Progenitor cell of endocrine pancreas (in vitro differentiated cells): ENCODE measurements around the gene TANGO6. TPM values are rescaled to one million over a fixed set of nuclear protein-coding genes. Genes with fewer than 3 reads are reported as not detected.
"Not testable (repeated sequence)": the region's sequence is repeated elsewhere in the genome, so short reads cannot be mapped to it uniquely, and the experiment has no call there.

Experiments used
- DNase-seq: peaks from one replicate; pipeline ENCODE4 v3.0.0; 2021; ENCODE audit warnings: low spot score; ENCODE audit not compliant: unreplicated experiment
- H3K27ac Mint-ChIP-seq: 2 replicates; pipeline ENCODE4 v1.8.0; 2021; ENCODE audit warnings: mild to moderate bottlenecking, moderate library complexity, mixed read lengths
- H3K27me3 Mint-ChIP-seq: 2 replicates; pipeline ENCODE4 v1.8.0; 2021; ENCODE audit warnings: mixed read lengths
- H3K36me3 Mint-ChIP-seq: 2 replicates; pipeline ENCODE4 v1.8.0; 2022; ENCODE audit warnings: mixed read lengths; ENCODE audit not compliant: insufficient read depth
- H3K4me1 Mint-ChIP-seq: 2 replicates; pipeline ENCODE4 v1.8.0; 2021; ENCODE audit warnings: low read depth, mixed read lengths
- H3K4me3 Mint-ChIP-seq: 2 replicates; pipeline ENCODE4 v1.8.0; 2021; ENCODE audit warnings: low read depth, mild to moderate bottlenecking, moderate library complexity, mixed read lengths
- H3K9me3 Mint-ChIP-seq: 2 replicates; pipeline ENCODE4 v1.8.0; 2021; ENCODE audit warnings: low read depth, mixed read lengths
- total RNA-seq: library from RNA; stranded (reverse); gene quantifications from 2 replicates; pipeline ENCODE4 v1.2.1, GENCODE V29; 2021
- TF ChIP-seq, protein P1 (sequence below): fragments of 200-600 bp; sonication (generic); IDR thresholded peaks from one replicate; pipeline ENCODE4 v1.5.0; 2021; ENCODE audit warnings: antibody characterized with exemption, mild to moderate bottlenecking; ENCODE audit not compliant: unreplicated experiment

Gene TANGO6
- total RNA-seq, 1 donor from 2014 or later, result 14.8 TPM

DNA sequence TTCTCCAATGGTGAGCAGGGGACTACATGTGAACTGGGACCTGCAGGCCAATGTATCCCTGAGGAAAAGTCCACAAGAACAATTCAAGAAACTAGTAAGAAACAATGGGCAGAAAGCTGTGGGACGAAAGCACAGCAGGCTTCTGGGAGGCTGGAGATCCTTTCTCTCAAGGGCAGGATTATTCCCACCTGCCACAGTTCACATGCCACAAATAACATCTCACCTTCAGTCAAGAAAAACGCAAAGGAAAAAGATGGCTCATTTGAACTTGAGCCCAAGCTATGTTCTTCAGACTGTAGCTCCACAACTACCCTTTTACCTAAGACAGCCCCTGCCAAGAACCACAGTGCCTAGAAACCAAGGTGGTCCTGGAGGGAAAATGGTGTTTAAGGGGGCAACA is 275.1 kb downstream of the TANGO6 start:
- Mint-ChIP-seq H3K27ac (no peak overlapping the region), H3K4me3 (no peak overlapping the region), H3K9me3 (no peaks in the 10 kb centered on the region), H3K4me1 (no peaks in the 10 kb centered on the region), H3K27me3 (no peaks in the 10 kb centered on the region), H3K36me3 (peaks cover 3% of the 10 kb centered on the region)
- no peak for DNase-seq
- TF ChIP-seq, protein P1, sequence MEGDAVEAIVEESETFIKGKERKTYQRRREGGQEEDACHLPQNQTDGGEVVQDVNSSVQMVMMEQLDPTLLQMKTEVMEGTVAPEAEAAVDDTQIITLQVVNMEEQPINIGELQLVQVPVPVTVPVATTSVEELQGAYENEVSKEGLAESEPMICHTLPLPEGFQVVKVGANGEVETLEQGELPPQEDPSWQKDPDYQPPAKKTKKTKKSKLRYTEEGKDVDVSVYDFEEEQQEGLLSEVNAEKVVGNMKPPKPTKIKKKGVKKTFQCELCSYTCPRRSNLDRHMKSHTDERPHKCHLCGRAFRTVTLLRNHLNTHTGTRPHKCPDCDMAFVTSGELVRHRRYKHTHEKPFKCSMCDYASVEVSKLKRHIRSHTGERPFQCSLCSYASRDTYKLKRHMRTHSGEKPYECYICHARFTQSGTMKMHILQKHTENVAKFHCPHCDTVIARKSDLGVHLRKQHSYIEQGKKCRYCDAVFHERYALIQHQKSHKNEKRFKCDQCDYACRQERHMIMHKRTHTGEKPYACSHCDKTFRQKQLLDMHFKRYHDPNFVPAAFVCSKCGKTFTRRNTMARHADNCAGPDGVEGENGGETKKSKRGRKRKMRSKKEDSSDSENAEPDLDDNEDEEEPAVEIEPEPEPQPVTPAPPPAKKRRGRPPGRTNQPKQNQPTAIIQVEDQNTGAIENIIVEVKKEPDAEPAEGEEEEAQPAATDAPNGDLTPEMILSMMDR, result no peak

DNA sequence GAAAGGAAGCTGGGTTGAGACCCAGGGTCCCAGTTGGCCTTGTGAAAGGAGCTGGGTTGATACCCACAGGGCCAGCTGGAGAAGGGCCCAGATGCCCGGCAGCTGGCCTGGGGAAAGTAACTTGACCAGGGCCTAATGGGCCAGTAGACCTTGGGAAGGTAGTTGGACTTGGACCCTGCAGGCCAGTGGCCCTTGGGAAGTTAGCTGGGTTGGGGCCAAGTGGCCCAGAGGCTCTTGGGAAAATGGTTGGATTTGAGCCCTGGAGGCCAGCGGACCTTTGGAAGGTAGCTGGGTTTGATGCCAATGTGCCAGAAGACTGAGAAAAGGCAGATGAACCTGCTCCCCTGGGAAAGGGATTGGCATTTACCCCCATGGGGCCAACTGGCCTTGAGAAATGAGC is 275.7 kb downstream of the TANGO6 start:
- Mint-ChIP-seq H3K9me3 (no peaks in the 10 kb centered on the region), H3K36me3 (peaks cover 4% of the 10 kb centered on the region), H3K4me1 (no peaks in the 10 kb centered on the region), H3K4me3 (no peak overlapping the region), H3K27me3 (no peaks in the 10 kb centered on the region), H3K27ac (no peak overlapping the region)
- TF ChIP-seq, protein P1, result no peak
- DNase-seq, result no peak

DNA sequence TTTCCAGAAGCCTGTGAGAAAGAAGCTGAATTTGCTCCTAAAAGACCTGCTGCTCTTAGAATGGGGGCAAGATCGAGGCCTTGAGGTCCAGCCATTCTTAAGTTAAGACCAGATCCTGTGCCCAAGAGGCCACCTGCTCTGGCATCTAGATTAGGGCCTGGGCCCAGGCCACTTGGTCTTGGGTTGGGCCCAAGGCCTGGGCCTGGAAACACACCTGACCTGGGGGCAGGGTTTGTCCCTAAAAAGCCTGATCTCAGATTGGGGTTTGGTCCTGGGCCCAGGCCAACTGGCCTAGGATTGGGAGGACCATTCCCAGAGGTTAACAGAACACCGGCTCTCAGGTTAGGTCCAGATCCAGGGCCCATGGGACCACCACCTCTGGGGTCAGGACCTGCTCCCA is 276.2 kb downstream of the TANGO6 start:
- H3K27me3 Mint-ChIP-seq, result no peaks in the 10 kb centered on the region
- TF ChIP-seq, protein P1, result no peak
- H3K36me3 Mint-ChIP-seq, result peaks cover 5% of the 10 kb centered on the region
- no peak overlapping the region for H3K4me3 Mint-ChIP-seq
- no peaks in the 10 kb centered on the region for H3K9me3 Mint-ChIP-seq
- H3K4me1 Mint-ChIP-seq, result no peaks in the 10 kb centered on the region
- H3K27ac Mint-ChIP-seq, result no peak overlapping the region
- DNase-seq, result no peak

DNA sequence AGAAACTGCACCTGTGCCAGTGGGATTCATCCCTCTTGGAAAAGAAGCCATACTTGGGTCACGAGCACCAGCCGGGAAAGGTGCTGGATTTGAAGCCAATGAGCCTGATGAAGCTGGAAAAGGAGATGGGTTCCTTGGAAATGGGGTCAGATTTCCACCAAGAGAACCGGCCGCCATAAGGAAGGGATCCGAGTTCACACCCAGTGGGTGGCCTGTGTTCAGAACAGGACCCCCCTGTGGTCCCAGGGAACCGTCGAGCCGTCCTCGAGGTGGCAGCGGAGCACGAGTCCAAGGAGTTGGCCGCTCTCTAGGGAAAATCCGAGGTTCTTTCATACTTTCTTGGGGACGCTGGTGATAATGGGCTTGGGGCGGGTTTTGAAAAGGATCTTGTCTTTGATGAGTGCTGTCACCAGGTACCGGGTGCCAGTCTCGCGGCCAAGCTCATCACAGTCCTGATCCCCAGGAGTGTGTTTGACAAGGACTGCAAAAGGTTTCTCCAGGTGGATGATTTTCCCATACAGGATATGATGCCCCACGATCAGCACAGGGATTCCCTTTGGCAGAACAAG is 276.8 kb downstream of the TANGO6 start:
- Mint-ChIP-seq H3K4me1 (no peaks in the 10 kb centered on the region), H3K36me3 (peaks cover 5% of the 10 kb centered on the region), H3K9me3 (no peaks in the 10 kb centered on the region), H3K4me3 (no peak overlapping the region), H3K27ac (no peak overlapping the region), H3K27me3 (no peaks in the 10 kb centered on the region)
- DNase-seq, result no peak
- TF ChIP-seq, protein P1, result no peak

DNA sequence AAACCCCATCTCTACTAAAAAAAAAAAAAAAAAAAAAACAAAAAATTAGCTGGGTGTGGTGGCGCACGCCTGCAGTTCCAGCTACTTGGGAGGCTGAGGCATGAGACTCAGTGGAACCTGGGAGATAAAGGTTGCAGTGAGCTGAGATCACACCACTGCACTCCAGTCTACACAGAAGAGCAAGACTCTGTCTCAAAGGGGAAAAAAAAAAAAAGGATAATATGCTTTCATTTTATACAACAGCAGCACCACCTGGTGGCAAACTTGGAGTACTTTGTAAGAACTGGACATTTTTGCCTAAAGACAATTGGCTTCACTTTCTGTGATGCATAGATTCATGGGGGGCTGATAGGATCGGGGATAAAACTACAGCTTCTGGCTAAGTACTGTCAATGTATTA is 280.6 kb downstream of the TANGO6 start:
- no peak overlapping the region for H3K4me3 Mint-ChIP-seq
- H3K4me1 Mint-ChIP-seq, result no peaks in the 10 kb centered on the region
- TF ChIP-seq, protein P1, result peak; percentile 80
- no peak overlapping the region for H3K27ac Mint-ChIP-seq
- no peaks in the 10 kb centered on the region for H3K27me3 Mint-ChIP-seq
- DNase-seq, result no peak
- no peaks in the 10 kb centered on the region for H3K9me3 Mint-ChIP-seq
- H3K36me3 Mint-ChIP-seq, result peaks cover 8% of the 10 kb centered on the region

DNA sequence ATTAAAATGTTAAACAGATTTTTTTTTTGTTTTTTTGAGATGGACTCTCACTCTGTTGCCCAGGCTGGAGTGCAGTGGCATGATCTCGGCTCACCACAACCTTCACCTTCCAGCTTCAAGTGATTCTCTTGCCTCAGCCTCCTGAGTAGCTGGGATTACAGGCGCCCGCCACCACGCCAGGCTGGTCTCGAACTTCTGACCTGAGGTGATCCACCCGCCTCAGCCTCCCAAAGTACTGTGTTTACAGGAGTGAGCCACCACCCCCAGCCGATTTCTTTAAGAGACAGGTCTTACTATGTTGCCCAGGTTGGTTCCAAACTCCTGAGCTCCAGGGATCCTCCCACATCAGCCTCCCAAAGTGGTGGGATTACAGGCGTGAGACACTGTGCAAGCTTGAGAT is 281.1 kb downstream of the TANGO6 start:
- H3K36me3 Mint-ChIP-seq, H3K27ac Mint-ChIP-seq: not testable (repeated sequence)

DNA sequence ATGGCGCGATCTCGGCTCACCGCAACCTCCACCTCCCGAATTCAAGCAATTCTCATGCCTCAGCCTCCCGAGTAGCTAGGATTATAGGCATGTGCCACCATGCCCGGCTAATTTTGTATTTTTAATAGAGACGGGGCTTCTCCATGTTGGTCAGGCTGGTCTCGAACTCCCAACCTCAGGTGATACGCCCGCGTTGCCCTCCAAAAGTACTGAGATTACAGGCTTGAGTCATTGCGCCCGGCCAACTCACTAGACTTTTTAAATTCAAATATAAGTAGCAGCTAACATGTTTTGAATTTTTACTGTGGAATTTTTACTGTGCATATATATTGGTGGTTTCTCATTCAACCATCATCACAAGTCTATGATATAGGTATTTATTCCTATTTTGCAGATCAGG is 281.6 kb downstream of the TANGO6 start:
- H3K9me3 Mint-ChIP-seq, H3K4me1 Mint-ChIP-seq, DNase-seq, H3K27ac Mint-ChIP-seq, H3K36me3 Mint-ChIP-seq, H3K27me3 Mint-ChIP-seq, H3K4me3 Mint-ChIP-seq: not testable (repeated sequence)

More for the DNA sequence above, 281.1 kb downstream of the TANGO6 start:
- H3K4me1 Mint-ChIP-seq, DNase-seq, H3K4me3 Mint-ChIP-seq, H3K9me3 Mint-ChIP-seq, H3K27me3 Mint-ChIP-seq: not testable (repeated sequence)
